DND-41 (cell line): ENCODE measurements around the gene PIM1.

Source experiments
- EZH2 ChIP-seq: IDR thresholded peaks from 3 replicates; pipeline ENCODE4 v1.6.1; 2012; ENCODE audit warnings: borderline replicate concordance, low read depth, mild to moderate bottlenecking, moderate library complexity, low read length, inconsistent platforms; ENCODE audit not compliant: severe bottlenecking
- TF ChIP-seq, protein P1 (sequence below): IDR thresholded peaks from 2 replicates; pipeline ENCODE4 v1.5.1; 2012; ENCODE audit warnings: borderline replicate concordance, low read length, moderate library complexity, mild to moderate bottlenecking; ENCODE audit not compliant: poor library complexity, severe bottlenecking; ENCODE audit errors: extremely low read depth

DNA sequence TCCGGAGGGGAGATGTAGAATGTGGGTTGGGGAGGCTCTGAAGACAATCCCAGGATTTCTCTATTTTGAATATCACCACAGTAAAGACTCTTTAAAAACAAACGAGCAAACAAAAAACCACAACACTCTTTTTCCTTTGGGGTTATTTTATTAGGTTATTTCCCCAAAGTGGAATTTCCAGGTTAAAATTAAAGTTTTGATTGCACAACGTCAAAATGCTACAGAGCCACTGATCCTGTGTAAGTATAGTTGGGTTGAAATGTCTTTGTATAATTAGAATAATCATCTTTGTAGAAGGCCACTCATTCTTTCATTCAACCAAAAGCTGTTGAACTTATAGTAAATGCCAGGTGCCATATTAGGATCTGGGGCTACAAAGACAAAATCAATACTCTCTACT is 19.6 kb upstream of the PIM1 start:
- TF ChIP-seq, protein P1, sequence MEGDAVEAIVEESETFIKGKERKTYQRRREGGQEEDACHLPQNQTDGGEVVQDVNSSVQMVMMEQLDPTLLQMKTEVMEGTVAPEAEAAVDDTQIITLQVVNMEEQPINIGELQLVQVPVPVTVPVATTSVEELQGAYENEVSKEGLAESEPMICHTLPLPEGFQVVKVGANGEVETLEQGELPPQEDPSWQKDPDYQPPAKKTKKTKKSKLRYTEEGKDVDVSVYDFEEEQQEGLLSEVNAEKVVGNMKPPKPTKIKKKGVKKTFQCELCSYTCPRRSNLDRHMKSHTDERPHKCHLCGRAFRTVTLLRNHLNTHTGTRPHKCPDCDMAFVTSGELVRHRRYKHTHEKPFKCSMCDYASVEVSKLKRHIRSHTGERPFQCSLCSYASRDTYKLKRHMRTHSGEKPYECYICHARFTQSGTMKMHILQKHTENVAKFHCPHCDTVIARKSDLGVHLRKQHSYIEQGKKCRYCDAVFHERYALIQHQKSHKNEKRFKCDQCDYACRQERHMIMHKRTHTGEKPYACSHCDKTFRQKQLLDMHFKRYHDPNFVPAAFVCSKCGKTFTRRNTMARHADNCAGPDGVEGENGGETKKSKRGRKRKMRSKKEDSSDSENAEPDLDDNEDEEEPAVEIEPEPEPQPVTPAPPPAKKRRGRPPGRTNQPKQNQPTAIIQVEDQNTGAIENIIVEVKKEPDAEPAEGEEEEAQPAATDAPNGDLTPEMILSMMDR, result no peak
- TF ChIP-seq EZH2, result no peak
